HCT116 (cell line): ENCODE measurements around the gene STX16.
"Not testable (repeated sequence)": the region's sequence is repeated elsewhere in the genome, so short reads cannot be mapped to it uniquely, and the experiment has no call there.

Source experiments
- ATF3 ChIP-seq: IDR thresholded peaks from 2 replicates; pipeline ENCODE4 v1.6.1; 2012
- CTCF ChIP-seq, 3 experiments: fragments of 200-600 bp in 1 of 3; sonication (generic) in 1 of 3; IDR thresholded peaks in 2 of 3; conservative IDR thresholded peaks in 1 of 3; 2 replicates each; pipeline ENCODE4 v1.5.1; 2012 to 2017; ENCODE audit warnings: low read depth in 2 of 3, low read length in 2 of 3, antibody characterized with exemption in 1 of 3, borderline replicate concordance in 1 of 3, control low read depth in 1 of 3, mild to moderate bottlenecking in 1 of 3, mixed read lengths in 1 of 3, mixed run types in 1 of 3, moderate library complexity in 1 of 3; ENCODE audit not compliant: insufficient read depth in 1 of 3
- SP1 ChIP-seq: IDR thresholded peaks from 2 replicates; pipeline ENCODE4 v1.6.1; 2012; ENCODE audit warnings: low read depth
- TF ChIP-seq, protein P1 (sequence below): IDR thresholded peaks from 2 replicates; pipeline ENCODE4 v1.6.1; 2011; ENCODE audit warnings: mild to moderate bottlenecking, low read length, moderate library complexity; ENCODE audit not compliant: insufficient replicate concordance; ENCODE audit errors: extremely low read depth

- TF ChIP-seq CTCF (IDR thresholded peaks at IDR 0.05 in 2 of 3, conservative IDR thresholded peaks at IDR 0.05 in 1 of 3; ENCODE audit: borderline replicate concordance in 1 of 3, insufficient read depth in 1 of 3, low read depth in 2 of 3, low read length in 2 of 3); SP1; ATF3: not testable (repeated sequence)
- TF ChIP-seq, protein P1, sequence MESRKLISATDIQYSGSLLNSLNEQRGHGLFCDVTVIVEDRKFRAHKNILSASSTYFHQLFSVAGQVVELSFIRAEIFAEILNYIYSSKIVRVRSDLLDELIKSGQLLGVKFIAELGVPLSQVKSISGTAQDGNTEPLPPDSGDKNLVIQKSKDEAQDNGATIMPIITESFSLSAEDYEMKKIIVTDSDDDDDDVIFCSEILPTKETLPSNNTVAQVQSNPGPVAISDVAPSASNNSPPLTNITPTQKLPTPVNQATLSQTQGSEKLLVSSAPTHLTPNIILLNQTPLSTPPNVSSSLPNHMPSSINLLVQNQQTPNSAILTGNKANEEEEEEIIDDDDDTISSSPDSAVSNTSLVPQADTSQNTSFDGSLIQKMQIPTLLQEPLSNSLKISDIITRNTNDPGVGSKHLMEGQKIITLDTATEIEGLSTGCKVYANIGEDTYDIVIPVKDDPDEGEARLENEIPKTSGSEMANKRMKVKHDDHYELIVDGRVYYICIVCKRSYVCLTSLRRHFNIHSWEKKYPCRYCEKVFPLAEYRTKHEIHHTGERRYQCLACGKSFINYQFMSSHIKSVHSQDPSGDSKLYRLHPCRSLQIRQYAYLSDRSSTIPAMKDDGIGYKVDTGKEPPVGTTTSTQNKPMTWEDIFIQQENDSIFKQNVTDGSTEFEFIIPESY, result not testable (repeated sequence)
Measured at GRCh38 chr20:58726156-58726555, 75.1 kb downstream of the STX16 start.
